GM19467 (cell line): ENCODE measurements around the gene NCAM2.

Experiments
- ATAC-seq: cut with Tn5 transposase; IDR thresholded peaks from one replicate; pipeline ENCODE4 v1.9.1; 2021; ENCODE audit warnings: mild to moderate bottlenecking, moderate library complexity; ENCODE audit not compliant: unreplicated experiment

The NCAM2 gene

GRCh38 chr21:21406921-21407320, 408.7 kb downstream of the NCAM2 start:
- ATAC-seq, result no peak

GRCh38 chr21:21412096-21412495, 413.9 kb downstream of the NCAM2 start:
- ATAC-seq, result no peak

GRCh38 chr21:21415741-21416140, 417.5 kb downstream of the NCAM2 start:
- no peak for ATAC-seq

GRCh38 chr21:21434944-21435343, 436.7 kb downstream of the NCAM2 start:
- ATAC-seq, result no peak

GRCh38 chr21:21436012-21436534, 437.9 kb downstream of the NCAM2 start:
- no peak for ATAC-seq

- ATAC-seq, result no peak
These were observed 441.6 kb downstream of the NCAM2 start for GRCh38 chr21:21439761-21440160.

GRCh38 chr21:21457077-21457476, 458.9 kb downstream of the NCAM2 start:
- ATAC-seq, result no peak

- no peak for ATAC-seq
These were observed 460.0 kb downstream of the NCAM2 start for GRCh38 chr21:21458124-21458631.

- no peak for ATAC-seq
These were observed 462.8 kb downstream of the NCAM2 start for GRCh38 chr21:21460979-21461378.

GRCh38 chr21:21463456-21463855, 465.2 kb downstream of the NCAM2 start:
- no peak for ATAC-seq

GRCh38 chr21:21464684-21465083, 466.5 kb downstream of the NCAM2 start:
- ATAC-seq, result no peak

GRCh38 chr21:21466752-21467151, 468.5 kb downstream of the NCAM2 start:
- no peak for ATAC-seq

- ATAC-seq, result no peak
These were observed 469.8 kb downstream of the NCAM2 start for GRCh38 chr21:21468003-21468402.

- no peak for ATAC-seq
These were observed 483.0 kb downstream of the NCAM2 start for GRCh38 chr21:21481239-21481638.

GRCh38 chr21:21508859-21509258, 510.6 kb downstream of the NCAM2 start:
- no peak for ATAC-seq

GRCh38 chr21:21530680-21531079, 532.5 kb downstream of the NCAM2 start:
- no peak for ATAC-seq

- no peak for ATAC-seq
These were observed 549.3 kb downstream of the NCAM2 start for GRCh38 chr21:21547368-21547953.

GRCh38 chr21:21559285-21560045, 561.3 kb downstream of the NCAM2 start:
- ATAC-seq, result no peak
